Measurements from ENCODE around the gene SPTBN1.

DNA sequence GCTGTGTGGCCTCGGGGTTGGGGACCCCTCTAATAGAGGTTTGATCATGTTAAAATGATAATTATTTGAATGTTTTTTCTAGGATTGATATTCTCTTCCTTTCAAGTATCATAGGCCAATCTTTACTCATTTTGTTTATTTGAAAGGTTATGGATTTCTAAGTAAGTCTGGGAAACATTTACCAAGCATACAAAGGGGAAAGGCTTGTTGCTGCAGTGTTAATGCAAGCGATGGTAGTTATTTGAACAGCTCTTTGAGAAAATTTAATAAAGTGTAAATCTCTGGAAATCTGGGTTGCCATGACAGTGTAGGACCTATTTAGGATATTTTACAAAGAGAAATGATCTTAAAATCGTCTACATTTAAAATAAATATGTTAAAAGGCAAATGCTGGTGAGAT lies 56.1 kb downstream of the SPTBN1 start:
- TF ChIP-seq, protein P1, sequence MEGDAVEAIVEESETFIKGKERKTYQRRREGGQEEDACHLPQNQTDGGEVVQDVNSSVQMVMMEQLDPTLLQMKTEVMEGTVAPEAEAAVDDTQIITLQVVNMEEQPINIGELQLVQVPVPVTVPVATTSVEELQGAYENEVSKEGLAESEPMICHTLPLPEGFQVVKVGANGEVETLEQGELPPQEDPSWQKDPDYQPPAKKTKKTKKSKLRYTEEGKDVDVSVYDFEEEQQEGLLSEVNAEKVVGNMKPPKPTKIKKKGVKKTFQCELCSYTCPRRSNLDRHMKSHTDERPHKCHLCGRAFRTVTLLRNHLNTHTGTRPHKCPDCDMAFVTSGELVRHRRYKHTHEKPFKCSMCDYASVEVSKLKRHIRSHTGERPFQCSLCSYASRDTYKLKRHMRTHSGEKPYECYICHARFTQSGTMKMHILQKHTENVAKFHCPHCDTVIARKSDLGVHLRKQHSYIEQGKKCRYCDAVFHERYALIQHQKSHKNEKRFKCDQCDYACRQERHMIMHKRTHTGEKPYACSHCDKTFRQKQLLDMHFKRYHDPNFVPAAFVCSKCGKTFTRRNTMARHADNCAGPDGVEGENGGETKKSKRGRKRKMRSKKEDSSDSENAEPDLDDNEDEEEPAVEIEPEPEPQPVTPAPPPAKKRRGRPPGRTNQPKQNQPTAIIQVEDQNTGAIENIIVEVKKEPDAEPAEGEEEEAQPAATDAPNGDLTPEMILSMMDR (IDR thresholded peaks at IDR 0.05; ENCODE audit: borderline replicate concordance, extremely low read depth, low read length, poor library complexity, severe bottlenecking) = no peak
- TF ChIP-seq EZH2 (IDR thresholded peaks at IDR 0.05; ENCODE audit: borderline replicate concordance, low read depth, low read length, severe bottlenecking) = no peak

All from DND-41 (cell line).